Measurements from ENCODE around the gene LYPD1. TPM values are rescaled to one million over a fixed set of nuclear protein-coding genes. Genes with fewer than 3 reads are reported as not detected.

The LYPD1 gene
- total RNA-seq, 2 donors from 2014 or later, result 0.18 TPM; not detected in 1

DNA sequence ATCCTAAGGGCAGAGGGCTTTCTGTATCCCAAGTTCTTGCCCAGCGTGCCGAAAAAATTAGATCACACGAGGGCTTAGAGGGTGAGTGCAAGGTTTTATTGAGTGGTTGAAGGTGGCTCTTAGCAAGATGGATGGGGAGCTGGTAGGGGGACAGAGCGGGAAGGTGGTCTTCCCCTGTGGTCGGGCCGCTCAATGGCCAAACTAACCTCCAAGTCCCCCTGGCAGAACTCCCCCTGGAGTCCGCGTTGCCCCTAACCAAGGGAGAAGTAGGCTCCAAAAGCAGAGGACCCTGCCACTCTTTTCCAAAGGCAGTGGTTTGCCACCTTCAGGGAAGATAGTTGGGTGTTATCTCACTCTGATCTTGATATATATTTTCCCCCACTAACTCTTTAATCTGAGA is 63.4 kb downstream of the LYPD1 start:
- DNase-seq (ENCODE audit: low spot score), result no peak
- no peaks in the 10 kb centered on the region for H3K36me3 ChIP-seq
- TF ChIP-seq POLR2A (IDR thresholded peaks at IDR 0.05), result no peak
- no peak for TF ChIP-seq POLR2AphosphoS5 (IDR thresholded peaks at IDR 0.05)
- H3K9me3 ChIP-seq, result no peaks in the 10 kb centered on the region
- 94% methylated on average over 8 of the region's 8 CpGs for WGBS
- no peak overlapping the region for H3K27ac ChIP-seq
- no peak overlapping the region for H3K4me3 ChIP-seq
- H3K27me3 ChIP-seq (replicated peaks; ENCODE audit: insufficient read depth), result no peaks in the 10 kb centered on the region
- H3K4me1 ChIP-seq (replicated peaks), result no peaks in the 10 kb centered on the region
- intact Hi-C loops (cut with DNase I), result no loop called here

DNA sequence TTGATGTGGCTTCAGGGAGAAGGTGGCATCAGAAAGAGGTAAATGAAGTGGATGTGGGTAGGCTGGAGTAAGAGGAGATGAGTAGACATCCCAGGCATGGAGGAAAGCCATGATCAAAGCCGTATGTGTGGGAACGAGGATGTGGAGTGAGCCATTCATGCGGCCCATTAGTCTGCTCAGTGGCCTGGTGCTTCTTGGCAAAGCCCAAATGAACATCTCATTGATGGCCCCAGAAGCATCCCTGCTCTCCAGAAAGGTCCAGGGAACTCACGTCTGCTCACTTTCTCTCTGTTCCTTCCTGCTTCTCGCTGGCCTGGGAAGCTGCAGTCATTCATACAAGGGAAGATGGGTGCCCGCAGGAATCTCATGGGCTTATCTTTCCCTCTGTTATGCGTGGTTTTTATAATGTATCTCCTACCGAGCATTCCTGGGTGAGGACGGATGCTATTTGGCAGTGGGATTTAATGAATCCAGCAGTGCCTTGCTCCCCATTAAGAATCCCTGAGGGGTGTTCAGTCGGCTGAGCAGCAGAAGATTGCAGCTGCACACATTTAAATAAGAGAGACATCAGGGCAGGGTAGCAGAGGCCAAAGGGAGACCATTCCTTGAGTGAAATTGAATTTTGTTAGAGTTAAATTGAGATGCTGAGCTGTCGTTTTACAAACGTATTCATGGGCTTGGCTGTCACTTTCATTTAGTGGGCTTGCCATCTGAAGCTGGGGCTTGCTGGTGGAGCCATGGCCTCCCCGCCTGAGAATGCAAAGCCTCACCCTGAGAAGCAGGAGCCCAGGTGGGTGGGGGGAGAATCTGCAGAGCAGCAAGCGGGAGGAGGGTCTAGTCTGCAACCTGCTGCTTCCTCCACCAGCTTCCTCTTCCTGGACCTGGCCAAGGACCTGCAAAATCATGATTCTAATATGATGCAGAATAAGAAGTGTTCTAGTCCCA is 64.5 kb downstream of the LYPD1 start:
- no peak for DNase-seq (ENCODE audit: low spot score)
- Histone ChIP-seq H3K4me1 (replicated peaks) (no peaks in the 10 kb centered on the region), H3K36me3 (no peaks in the 10 kb centered on the region), H3K27me3 (replicated peaks; ENCODE audit: insufficient read depth) (no peaks in the 10 kb centered on the region), H3K9me3 (no peaks in the 10 kb centered on the region), H3K4me3 (no peak overlapping the region), H3K27ac (no peak overlapping the region)
- TF ChIP-seq, protein P1, sequence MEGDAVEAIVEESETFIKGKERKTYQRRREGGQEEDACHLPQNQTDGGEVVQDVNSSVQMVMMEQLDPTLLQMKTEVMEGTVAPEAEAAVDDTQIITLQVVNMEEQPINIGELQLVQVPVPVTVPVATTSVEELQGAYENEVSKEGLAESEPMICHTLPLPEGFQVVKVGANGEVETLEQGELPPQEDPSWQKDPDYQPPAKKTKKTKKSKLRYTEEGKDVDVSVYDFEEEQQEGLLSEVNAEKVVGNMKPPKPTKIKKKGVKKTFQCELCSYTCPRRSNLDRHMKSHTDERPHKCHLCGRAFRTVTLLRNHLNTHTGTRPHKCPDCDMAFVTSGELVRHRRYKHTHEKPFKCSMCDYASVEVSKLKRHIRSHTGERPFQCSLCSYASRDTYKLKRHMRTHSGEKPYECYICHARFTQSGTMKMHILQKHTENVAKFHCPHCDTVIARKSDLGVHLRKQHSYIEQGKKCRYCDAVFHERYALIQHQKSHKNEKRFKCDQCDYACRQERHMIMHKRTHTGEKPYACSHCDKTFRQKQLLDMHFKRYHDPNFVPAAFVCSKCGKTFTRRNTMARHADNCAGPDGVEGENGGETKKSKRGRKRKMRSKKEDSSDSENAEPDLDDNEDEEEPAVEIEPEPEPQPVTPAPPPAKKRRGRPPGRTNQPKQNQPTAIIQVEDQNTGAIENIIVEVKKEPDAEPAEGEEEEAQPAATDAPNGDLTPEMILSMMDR (IDR thresholded peaks at IDR 0.05), result no peak
- TF ChIP-seq POLR2AphosphoS5 (IDR thresholded peaks at IDR 0.05) (no peak), POLR2A (IDR thresholded peaks at IDR 0.05) (no peak)
- WGBS, result 89% methylated on average over 14 of the region's 14 CpGs
- intact Hi-C loops (cut with DNase I), result no loop called here

DNA sequence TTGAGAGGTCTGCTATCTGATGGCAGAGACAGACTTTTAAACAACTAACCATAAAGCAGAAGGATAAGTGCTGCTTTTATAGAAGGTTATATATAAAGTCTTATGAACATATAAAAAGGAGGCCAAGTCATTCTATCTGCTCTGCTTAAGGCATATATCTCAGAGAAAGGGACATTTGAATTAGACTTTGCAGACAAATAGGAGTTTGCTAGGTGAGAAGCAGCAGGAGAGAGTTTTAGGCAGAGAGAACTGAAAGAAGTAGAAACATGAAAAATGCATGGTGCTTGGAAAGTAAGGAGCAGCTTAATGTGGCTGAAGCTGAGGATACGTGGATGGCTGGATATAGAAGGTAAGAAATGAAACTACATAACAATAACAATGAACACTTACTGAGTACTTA is 65.4 kb downstream of the LYPD1 start:
- WGBS, result 87% methylated on average over 1 of the region's 1 CpG
- no peak for DNase-seq (ENCODE audit: low spot score)

DNA sequence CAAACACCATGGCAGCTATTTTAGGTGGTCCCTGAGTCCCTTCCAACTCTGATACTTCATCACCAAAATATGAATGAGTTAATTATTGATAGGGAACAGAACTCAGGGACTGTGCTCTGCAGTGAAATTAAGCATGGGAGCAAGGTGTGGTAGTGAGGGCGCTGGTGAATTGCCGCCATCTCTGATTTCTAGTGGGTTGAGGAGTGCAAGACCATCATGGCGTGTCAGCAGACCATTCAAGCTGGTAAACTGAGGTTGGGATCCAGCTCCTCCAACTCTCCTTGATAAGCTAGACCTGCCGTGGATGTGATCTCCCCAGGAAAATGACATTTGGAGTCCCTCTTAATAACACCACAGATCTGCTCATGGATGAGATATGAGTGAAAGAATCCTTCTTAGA is 70.4 kb downstream of the LYPD1 start:
- WGBS, result 94% methylated on average over 4 of the region's 4 CpGs

More for the DNA sequence above, 65.4 kb downstream of the LYPD1 start:
- H3K9me3 ChIP-seq, result no peaks in the 10 kb centered on the region
- no peaks in the 10 kb centered on the region for H3K36me3 ChIP-seq
- H3K27me3 ChIP-seq (replicated peaks; ENCODE audit: insufficient read depth), result no peaks in the 10 kb centered on the region
- intact Hi-C loops (cut with DNase I), result no loop called here
- TF ChIP-seq, protein P1 (IDR thresholded peaks at IDR 0.05), result no peak
- TF ChIP-seq POLR2AphosphoS5 (IDR thresholded peaks at IDR 0.05), result no peak
- no peak for TF ChIP-seq POLR2A (IDR thresholded peaks at IDR 0.05)
- no peak overlapping the region for H3K4me3 ChIP-seq
- no peak overlapping the region for H3K27ac ChIP-seq
- no peaks in the 10 kb centered on the region for H3K4me1 ChIP-seq (replicated peaks)

DNA sequence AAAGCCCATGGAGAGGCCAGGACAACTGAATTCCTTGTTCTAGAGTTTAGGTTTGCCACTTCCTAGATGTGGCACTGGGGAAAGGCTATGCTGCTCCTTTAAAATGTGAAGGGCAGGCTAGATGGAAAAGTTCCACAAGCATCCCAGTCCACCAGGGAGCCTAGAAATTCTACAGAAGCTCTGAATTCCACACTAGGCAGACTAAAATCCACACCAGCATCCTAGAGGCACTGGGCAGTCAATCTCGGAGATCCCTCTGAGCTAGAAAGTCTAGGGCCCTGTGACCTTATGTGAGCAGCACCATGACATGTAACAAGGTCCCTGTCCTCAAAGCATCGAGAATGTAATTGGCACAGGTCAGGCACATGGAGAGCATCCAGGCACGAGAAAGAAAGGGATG is 71.5 kb downstream of the LYPD1 start:
- Histone ChIP-seq H3K36me3 (no peaks in the 10 kb centered on the region), H3K27me3 (replicated peaks; ENCODE audit: insufficient read depth) (no peaks in the 10 kb centered on the region), H3K9me3 (no peaks in the 10 kb centered on the region), H3K4me1 (replicated peaks) (no peaks in the 10 kb centered on the region), H3K4me3 (no peak overlapping the region), H3K27ac (no peak overlapping the region)
- DNase-seq (ENCODE audit: low spot score), result no peak
- 77% methylated on average over 3 of the region's 3 CpGs for WGBS
- TF ChIP-seq POLR2A (IDR thresholded peaks at IDR 0.05) (no peak), POLR2AphosphoS5 (IDR thresholded peaks at IDR 0.05) (no peak)
- TF ChIP-seq, protein P1 (IDR thresholded peaks at IDR 0.05), result no peak
- intact Hi-C loops (cut with DNase I), result no loop called here

More for the DNA sequence above, 70.4 kb downstream of the LYPD1 start:
- intact Hi-C loops (cut with DNase I), result no loop called here
- H3K9me3 ChIP-seq, result no peaks in the 10 kb centered on the region
- no peak for DNase-seq (ENCODE audit: low spot score)
- no peaks in the 10 kb centered on the region for H3K36me3 ChIP-seq
- no peak overlapping the region for H3K27ac ChIP-seq
- H3K27me3 ChIP-seq (replicated peaks; ENCODE audit: insufficient read depth), result no peaks in the 10 kb centered on the region
- H3K4me3 ChIP-seq, result no peak overlapping the region
- no peaks in the 10 kb centered on the region for H3K4me1 ChIP-seq (replicated peaks)
- no peak for TF ChIP-seq POLR2AphosphoS5 (IDR thresholded peaks at IDR 0.05)
- TF ChIP-seq, protein P1 (IDR thresholded peaks at IDR 0.05), result no peak
- TF ChIP-seq POLR2A (IDR thresholded peaks at IDR 0.05), result no peak
